HG02571 (cell line): ENCODE data around the gene SORBS2.

Source experiments
- ATAC-seq: cut with Tn5 transposase; IDR thresholded peaks from one replicate; pipeline ENCODE4 v1.9.1; 2021; ENCODE audit warnings: mild to moderate bottlenecking, moderate library complexity; ENCODE audit not compliant: unreplicated experiment

The SORBS2 gene

DNA sequence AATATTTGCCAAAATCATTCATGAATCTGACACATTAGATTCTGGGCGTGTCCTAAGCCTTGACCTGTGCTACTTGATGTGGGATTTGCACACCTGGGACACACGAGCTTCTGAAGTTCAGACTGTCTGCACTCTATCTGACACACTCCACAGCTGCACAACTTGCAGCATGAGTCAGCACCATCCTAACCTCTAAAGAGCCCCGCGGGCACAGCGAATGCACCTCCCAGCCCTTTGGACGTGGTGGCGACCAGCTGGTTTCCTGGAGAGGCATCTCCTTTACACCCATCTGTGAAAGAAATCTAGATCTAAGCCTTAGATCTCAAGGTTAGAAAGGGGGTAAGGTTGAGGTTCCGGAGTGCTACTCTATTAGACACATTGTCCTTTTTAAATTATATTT lies 69.2 kb downstream of the SORBS2 start:
- ATAC-seq: no peak

DNA sequence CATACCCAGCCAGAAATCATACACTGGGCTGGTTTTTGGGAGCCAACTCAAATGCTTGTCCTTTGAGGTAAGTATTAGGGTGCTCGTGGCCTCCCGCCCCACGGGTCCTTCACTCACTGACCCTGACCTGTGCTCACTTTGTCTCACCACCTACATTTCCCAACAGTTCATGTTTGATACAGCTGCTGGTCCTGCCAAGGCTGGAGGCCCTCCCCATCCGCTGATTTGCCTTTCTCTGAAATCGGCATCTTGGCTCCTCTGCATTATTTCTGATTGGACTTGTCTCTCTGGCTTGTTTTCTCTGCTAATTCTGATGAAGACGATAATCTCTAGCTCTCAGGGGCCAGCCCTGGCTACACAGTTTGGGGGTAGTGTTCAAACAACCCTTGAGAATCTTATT lies 70.2 kb downstream of the SORBS2 start:
- no peak for ATAC-seq

DNA sequence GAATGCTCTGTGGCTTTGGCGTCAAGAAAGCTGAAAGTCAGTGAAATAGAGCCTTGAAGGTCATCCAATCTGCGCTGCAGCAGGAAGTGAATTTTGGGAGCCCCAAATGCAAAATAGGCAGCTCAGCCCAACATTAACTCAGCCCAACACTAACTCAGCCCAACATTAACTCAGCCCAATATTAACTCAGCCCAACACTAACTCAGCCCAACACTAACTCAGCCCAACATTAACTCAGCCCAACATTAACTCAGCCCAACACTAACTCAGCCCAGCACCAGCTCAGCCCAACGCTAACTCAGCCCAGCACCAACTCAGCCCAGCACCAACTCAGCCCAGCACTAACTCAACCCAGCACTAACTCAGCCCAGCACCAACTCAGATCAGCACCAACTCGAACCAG lies 71.5 kb downstream of the SORBS2 start:
- no peak for ATAC-seq

DNA sequence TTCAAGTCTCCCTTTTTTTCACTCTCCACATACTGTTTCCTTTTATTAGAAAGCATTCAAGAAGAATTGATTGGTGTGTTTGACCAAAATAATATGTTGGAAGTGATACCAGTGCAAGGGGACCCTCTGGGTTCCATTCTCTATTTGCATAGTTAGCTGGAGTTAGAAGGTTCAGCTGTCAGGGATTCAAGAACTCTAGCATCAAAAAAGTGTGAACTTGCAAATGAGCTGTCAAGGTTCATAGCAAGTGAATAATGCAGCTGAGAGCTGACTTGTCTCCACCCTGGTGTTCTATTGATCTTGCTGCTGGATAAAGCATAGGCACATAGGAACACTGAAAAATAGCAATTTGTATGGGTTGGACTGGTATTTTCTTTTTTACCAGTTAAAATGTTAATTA lies 73.2 kb downstream of the SORBS2 start:
- no peak for ATAC-seq

DNA sequence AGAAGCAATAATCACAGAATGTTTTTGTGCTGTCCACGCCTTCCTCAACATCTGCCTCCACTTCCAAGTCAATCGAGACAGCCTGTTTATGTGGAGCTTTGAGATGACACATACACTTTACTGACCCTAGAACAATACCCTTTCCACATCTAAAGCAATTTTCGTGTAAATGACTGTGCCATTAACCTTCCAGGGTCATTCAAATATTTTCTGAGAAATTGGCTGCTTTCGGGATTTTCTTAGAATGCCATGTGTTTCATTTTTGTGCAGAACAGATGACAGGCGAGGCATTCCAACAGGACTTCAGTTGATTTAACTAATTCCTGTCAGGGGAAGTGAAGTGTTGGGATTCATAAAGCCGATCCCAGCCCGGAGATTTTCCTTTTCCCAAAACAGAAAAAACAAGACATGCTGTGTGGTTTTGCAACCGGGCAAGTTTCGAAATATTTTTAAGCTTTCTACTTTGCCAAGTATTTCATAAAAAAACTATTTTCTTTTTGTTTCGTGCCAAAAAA lies 73.9 kb downstream of the SORBS2 start:
- no peak for ATAC-seq

DNA sequence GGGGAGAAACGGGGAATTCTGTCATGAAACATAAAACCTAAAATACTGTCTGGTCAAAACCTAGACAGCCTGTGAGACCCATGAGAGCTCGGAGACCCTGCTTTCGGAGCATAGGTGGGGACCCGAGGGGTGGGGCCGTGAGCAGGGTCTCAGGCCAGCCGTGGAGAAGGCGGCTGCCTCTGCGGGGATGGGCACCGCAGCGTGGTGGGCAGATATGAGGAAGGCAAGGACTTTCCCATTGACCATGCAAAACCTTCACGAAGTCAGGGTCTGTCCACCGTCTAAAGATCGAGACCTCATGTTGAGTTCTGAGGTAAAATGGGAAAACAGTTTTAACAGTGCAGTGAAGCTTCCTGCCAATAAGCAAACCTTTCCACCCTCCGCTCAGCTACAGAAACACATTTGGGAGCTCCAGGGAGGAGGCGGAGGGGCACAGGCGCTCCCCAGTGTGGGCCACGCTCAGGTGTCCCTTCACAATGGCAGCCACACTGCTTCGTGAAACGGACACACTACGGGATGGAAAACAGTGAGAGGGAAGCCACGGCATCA lies 74.4 kb downstream of the SORBS2 start:
- no peak for ATAC-seq

DNA sequence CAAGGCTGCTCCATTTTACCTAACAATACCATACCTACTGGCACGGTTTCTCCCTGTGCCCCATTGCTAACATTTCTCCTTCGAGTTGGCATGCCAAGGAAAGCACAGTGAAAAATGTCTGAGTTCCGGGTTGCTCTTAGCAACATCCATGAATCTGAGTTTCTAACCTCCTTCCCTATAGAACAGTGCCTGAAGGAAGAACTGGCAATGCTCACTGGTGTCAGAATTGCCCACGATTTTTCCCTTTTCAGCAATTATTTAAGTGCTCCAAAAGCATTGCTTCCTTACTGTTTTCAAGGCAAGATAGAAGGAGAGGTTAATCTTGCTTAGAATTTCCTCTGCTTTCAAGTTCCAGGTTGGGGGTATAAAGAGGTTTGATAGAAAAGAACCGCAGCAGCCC lies 75.1 kb downstream of the SORBS2 start:
- ATAC-seq: no peak

DNA sequence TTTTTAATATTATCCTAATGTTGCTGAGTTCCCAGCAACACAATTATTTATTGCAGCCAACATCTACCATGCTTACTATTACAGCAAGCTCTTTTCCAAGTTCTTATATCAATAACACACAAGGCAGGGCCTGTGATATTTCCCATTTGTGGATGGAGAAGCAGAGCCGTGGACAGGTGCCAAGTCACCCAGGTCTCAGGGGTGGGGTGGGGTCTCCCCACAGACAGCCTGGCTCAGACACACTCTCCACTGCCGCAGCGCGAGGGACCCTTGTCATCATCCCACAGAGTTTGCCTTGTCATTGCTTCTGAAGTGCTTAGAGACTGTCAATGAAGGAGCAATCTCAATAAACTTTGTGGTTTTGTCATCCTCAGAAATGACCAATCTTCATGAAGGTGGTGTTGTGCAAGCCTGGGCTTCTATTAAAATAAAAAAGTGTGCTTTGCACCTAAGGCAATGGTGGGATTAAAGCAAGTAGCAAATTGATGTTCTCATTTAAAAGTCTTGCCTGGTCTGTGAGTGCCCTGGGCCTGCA lies 76.1 kb downstream of the SORBS2 start:
- ATAC-seq: no peak

DNA sequence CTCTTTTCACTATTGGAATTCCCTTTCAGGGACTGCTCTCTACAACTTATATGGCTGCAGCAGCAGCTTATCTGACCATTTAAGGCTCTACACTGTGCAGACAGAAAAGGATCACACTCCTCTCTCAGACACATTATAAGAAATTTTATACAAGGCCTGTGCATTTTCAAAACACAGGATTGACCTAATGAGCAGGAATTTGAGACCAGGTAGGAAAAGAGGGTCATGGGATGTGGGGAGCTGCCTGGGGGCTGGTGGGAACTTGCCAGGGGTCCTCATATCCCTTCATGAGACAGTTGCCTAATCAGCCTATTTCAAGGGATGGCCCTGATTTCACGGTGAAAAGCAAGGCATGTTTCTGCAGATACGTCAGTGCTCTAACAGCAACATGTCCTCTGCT lies 77.1 kb downstream of the SORBS2 start:
- ATAC-seq: no peak

DNA sequence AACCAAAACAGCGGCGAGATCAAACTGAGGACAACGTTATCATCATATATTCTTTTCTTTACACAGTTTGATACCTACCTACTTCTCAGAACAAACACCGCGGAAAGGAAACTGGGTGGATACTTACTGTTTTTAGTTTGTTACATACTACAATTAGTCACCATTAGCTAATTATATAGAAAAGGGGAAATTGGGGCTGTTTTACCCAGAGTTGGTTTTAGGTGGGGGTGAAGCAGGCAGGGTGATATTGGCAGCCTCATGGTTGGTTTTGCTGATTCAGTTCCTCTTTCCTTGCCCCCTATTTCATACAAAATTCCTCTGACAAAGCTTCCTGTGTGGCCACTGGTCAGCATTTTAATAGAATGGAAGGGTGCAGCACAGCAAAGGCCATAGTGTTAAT lies 77.8 kb downstream of the SORBS2 start:
- peak; percentile 60 for ATAC-seq

DNA sequence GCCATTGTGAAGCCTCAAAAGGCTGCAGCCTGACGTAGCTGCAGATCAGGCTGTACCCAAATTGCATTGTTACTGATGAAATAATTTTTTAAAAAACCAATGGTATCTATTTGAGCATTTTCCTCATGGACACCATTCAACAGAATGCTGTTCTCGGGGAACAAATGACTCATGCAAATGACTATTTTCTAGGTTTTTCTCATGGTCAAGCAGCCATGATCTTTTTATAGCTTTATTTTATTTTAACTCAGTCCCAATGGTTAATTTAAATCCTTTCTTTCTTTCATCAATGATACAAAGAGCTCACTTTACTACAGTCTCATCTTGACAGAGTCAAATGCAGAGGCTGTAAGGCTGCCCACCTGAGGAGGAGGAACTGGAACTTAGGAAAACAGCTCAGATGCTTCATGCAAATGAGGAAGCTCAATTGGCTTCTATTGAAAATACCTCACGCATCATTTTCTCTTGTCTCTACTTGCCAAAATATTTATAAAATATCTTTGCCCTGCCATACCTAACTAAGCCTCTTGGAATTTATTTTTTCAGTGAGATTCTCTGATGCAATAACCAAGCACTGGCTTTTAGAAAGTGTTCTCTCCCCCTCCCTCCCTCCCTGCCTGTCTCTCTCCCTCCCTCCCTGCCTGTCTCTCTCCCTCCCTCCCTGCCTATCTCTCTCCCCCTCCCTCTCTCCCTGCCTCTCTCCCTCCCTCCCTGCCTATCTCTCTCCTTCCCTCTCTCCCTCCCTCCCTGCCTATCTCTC lies 81.0 kb downstream of the SORBS2 start:
- ATAC-seq: peak; percentile 66

DNA sequence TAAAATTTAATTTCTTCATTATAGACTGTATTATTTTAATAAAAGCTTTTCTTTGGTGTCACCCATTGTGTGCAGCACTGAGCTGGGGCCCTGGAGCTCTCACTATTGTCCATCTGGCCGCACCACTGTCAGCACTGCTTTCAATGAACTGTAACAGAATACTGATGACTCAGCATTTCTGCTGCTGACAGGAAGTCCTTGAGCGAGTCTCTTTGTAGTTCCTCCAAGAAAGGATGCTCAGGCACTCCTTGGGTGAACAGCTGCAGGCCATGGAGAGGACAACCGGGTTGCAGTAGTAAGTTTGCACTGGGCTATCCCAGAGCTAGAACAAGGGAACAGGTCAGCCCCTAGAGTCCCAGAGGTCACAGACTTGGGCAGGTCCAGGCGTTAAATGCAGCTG lies 81.6 kb downstream of the SORBS2 start:
- ATAC-seq: peak; percentile 40

DNA sequence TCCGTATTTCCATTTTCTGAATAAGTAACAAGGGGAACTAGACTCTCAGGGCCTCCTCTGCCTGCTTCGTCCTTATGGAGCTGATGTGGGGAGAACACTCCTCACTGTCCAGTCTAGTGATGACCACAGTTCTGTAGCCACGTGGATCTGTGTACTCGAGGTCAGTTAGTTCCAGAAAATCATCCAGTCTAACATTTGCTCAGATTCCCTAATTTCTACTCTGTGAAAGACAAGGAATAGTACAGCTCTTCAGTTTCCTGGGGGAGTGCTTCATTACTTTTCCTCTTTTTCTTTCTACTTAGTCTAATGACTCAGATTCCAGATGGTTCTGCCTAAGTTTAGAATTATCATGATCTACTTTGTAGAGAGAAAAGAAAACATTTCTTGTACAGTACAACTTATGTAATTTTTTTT lies 82.6 kb downstream of the SORBS2 start:
- ATAC-seq: no peak

DNA sequence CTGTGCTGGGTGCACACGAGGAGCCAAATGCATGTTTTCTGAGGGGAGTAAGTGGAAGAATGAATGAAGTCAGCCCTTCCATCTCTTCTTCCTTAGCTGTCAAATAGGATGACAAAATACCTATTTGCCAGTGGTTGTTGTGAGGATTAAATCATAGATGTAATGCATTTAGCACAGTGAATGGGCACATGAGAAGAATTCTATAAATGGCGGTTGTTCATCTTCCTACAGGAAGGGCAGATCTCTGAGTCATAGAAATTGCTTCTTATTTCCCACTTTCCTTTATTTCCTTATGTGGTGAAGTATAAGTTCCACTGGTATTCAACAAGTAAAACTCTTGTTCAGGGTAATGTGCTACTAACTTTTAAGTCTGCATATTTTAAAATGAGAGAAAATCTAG lies 83.1 kb downstream of the SORBS2 start:
- ATAC-seq: no peak

DNA sequence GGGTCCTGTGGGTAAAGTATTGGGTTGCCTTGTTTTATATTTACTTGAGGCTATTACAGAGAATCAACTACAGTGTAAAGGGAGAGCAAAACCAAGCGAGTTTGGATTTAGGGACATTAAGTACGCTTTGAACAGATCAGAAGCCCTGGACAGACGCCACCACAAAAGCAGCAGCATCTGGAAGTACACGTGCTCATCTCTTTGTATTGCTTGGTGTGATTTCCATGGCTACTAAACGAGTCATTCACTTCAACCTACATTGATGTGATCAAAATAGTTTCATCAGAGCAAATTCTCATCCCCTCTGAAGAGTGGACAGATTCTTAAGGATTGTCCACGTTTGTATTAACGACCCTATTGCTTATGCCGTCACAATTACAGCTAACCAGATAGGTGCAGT lies 85.1 kb downstream of the SORBS2 start:
- ATAC-seq: no peak

DNA sequence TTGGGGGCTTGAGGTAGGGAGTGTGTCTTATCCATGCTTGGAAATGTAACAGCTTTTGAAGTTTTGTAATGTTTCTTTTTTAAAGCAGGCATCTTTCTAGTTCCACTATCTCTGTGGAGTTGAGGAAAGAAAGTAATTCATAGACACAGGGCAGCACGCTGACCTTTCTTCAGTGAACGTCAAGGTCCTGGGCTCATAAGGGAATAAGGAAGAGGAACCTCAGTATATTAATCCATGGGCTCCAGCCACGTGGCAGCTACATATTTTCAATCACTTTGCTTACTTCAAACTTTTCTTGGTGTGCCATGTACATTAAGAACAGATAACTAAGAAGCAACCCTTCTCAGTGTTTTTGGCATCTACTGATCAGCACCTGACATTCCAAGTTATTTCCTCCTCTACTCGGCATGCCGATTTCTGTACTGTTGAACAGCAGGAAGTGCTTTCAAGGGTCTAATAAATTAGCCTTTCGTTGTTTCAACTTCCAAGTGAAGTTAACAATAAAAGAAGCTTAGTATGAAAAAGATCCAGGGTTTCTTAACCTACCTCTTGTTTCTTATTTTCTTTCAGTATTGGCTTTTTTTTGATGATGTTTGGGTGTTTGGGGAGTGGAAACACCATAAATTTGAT lies 88.2 kb downstream of the SORBS2 start:
- no peak for ATAC-seq

DNA sequence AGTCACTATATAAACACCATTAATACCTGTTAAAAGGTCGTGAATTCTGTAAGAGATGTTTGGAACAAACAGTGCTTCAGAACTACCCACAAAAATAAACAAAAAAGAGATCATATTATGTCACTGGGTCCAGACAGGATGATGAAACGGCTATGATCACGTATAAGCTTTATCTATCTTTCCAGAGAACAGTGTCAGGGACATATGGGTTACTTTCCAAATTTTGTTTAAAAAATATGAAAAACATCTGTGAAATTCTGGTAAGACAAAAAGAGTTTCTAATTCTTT lies 90.0 kb downstream of the SORBS2 start:
- no peak for ATAC-seq

DNA sequence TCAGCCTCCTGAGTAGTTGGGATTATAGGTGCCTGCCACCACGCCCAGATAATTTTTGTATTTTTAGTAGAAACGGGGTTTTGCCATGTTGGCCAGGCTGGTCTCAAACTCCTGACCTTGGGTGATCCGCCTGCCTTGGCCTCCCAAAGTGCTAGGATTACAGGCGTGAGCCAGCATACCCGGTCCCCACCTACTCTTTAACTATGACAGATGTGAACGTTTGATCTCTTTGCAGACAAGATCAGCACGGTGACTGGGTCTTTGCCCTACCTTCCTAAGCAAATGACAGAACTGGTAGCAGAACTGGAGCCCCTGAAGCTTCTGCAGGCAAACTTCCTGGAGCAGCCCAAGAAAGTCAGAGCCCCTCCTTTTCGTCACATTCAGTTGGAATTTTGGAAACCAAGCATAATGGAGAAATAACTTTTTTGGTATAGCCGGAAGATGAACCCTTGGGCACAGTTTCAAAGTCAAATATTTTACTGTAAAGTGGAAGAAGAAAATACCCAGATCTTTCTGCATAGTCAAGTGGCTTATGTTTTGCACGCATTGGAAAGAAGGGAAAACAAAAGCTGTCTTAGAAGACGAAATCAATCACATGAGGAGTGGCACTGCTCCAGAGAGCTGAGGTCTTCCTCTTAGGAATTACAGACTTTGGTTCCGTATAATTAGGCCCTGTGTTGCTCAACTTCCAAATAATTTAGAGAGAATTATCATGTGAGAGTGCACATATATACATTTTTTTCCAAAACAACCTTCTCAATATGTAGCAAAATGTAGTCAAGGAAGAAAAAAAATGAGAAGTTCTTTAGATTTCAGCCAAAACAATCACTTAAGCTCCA lies 90.6 kb downstream of the SORBS2 start:
- ATAC-seq: no peak

DNA sequence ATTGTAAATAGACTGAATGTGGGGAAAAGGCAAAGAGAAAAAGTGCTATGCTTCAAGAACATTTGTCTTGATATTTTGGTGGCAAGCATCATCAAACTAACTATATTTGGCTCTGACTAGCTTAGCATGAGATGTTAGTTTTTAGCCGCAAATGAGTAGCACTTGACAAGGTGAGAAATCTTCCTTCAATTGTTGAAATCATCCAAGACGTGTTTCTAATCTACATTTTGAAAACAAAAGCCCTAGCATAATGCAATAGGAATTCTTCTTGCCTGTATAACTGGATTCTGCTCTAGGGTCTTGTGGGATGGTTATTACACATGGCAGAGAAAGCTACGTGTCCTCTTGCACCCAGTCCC lies 92.5 kb downstream of the SORBS2 start:
- ATAC-seq: no peak

DNA sequence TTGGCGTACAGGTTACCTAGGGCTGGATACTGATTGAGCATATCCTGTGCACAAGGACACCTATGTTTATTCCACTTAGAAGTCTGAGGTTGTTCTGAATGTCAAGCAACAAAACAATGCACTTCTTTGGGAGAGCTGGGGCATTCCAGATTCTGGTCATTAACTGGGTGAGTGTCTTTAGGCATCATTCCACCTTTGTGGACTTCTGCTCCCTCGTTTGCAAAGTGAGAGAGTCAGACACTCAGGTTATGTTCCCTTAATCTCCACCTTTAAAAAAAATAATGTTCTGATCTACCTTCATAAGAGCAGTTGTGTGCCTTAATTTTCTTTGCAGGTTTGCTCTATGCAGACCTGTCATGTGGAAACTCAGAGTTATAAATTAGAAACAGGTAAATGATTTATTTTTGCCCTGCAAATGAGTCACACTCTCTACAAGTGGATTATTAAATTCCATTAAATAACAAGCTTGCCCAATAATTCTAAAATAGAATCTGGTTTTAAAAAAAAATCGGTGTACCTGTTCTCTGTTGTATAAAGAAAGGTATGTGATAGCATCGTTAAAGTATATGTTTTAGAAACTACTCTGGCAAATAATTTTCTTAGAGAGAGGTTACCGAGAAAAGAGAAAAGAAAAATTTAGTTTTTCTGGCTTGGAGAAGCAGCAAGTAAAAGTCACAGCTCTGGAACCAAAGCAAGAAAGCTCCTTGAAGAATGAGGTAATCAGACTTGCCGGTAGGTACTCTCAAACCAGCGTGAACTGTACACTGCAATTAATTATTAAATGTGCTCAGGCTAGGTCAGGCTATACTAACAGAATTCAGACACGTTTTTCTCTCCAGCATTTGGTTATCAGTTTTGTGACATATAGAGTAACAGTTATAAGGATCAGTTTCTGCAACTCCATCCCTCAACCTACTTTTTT lies 93.2 kb downstream of the SORBS2 start:
- no peak for ATAC-seq
